ENCODE results near the gene COL13A1.

DNA sequence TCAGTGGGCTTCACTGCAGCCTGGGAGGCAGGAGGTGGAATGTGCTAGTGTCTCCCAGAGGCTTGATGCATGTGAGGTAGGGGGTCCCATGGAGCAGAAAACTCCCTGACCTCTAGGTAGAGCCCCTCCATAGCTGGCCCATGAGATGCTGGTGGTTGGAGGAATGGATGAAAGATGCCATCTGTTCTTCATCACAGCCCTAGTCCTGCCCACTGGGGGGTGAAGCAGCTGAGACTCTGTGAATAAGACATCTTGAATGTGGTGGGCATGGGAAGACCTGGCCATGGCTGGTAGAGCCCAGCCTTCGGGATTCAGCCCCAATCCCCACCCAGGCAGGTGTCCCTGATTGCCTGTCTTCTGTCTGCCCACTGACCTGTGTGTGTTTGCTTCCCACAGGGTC lies 92.5 kb downstream of the COL13A1 start:
- TF ChIP-seq, protein P1, sequence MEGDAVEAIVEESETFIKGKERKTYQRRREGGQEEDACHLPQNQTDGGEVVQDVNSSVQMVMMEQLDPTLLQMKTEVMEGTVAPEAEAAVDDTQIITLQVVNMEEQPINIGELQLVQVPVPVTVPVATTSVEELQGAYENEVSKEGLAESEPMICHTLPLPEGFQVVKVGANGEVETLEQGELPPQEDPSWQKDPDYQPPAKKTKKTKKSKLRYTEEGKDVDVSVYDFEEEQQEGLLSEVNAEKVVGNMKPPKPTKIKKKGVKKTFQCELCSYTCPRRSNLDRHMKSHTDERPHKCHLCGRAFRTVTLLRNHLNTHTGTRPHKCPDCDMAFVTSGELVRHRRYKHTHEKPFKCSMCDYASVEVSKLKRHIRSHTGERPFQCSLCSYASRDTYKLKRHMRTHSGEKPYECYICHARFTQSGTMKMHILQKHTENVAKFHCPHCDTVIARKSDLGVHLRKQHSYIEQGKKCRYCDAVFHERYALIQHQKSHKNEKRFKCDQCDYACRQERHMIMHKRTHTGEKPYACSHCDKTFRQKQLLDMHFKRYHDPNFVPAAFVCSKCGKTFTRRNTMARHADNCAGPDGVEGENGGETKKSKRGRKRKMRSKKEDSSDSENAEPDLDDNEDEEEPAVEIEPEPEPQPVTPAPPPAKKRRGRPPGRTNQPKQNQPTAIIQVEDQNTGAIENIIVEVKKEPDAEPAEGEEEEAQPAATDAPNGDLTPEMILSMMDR (IDR thresholded peaks at IDR 0.05; ENCODE audit: low read length) = no peak
- TF ChIP-seq EZH2 (IDR thresholded peaks at IDR 0.05; ENCODE audit: borderline replicate concordance, low read length) = no peak
